IMR-90 (cell line): ENCODE results near the gene SUPT3H. TPM values are rescaled to one million over a fixed set of nuclear protein-coding genes. Genes with fewer than 3 reads are reported as not detected.

Source experiments
- ATAC-seq: fragments of 200-7000 bp; cut with Tn5 transposase; 2 replicates; pipeline ENCODE4 v1.9.1; 2020; ENCODE audit warnings: low read depth, mild to moderate bottlenecking, moderate library complexity
- BruUV-seq: library from RNA; stranded (reverse); fragments of 400-500 nt; replicated peaks from 2 replicates; lab custom pipeline; 2021; lab: Mats Ljungman, UMichigan
- CTCF ChIA-PET: fragments of 300-600 bp; formaldehyde crosslinking; extraction: SDS; loops from one replicate; lab custom pipeline; 2021; ENCODE audit warnings: antibody characterized with exemption; lab: Yijun Ruan, JAX
- POLR2A ChIA-PET: fragments of 300-600 bp; sonication (Branson Sonifier 250); formaldehyde crosslinking; loops from one replicate; lab custom pipeline; 2022; ENCODE audit warnings: antibody characterized with exemption; ENCODE audit not compliant: unreplicated experiment; lab: Charles Lee
- DNase-seq: peaks from one replicate; pipeline ENCODE4 v3.0.0; 2013
- H2AFZ ChIP-seq: replicated peaks from 2 replicates; pipeline ENCODE3; 2013; ENCODE audit warnings: low read length, mild to moderate bottlenecking; ENCODE audit not compliant: poor library complexity
- H2AK5ac ChIP-seq: 2 replicates; pipeline ENCODE4 v1.6.1; 2013; ENCODE audit warnings: low read depth, low read length, inconsistent platforms
- H2AK9ac ChIP-seq: replicated peaks from 2 replicates; pipeline ENCODE3; 2013; ENCODE audit warnings: mild to moderate bottlenecking, low read depth, low read length, moderate library complexity; ENCODE audit not compliant: poor library complexity
- H2BK120ac ChIP-seq: 2 replicates; pipeline ENCODE4 v1.6.1; 2013; ENCODE audit warnings: low read depth, low read length, inconsistent platforms
- H2BK15ac ChIP-seq: 3 replicates; pipeline ENCODE4 v1.6.1; 2013; ENCODE audit warnings: low read depth, low read length, inconsistent platforms
- H2BK20ac ChIP-seq: 2 replicates; pipeline ENCODE4 v1.6.1; 2013; ENCODE audit warnings: low read depth, mild to moderate bottlenecking, inconsistent platforms, low read length, moderate library complexity
- H2BK5ac ChIP-seq: 2 replicates; pipeline ENCODE4 v1.6.1; 2013; ENCODE audit warnings: mild to moderate bottlenecking, low read depth, low read length, inconsistent platforms; ENCODE audit not compliant: poor library complexity, severe bottlenecking
- H3K14ac ChIP-seq: replicated peaks from 2 replicates; pipeline ENCODE4 v1.6.1; 2013; ENCODE audit warnings: low read depth, low read length, inconsistent platforms
- H3K18ac ChIP-seq: 2 replicates; pipeline ENCODE4 v1.6.1; 2013; ENCODE audit warnings: low read depth, low read length, control low read depth
- H3K23ac ChIP-seq: 2 replicates; pipeline ENCODE4 v1.6.1; 2013; ENCODE audit warnings: low read depth, low read length, inconsistent platforms
- H3K27ac ChIP-seq: 2 replicates; pipeline ENCODE4 v1.5.1; 2013; ENCODE audit warnings: mild to moderate bottlenecking, control low read depth, low read length; ENCODE audit not compliant: insufficient read depth
- H3K27me3 ChIP-seq: 2 replicates; pipeline ENCODE4 v1.6.1; 2013; ENCODE audit warnings: low read length; ENCODE audit not compliant: control insufficient read depth, insufficient read depth
- H3K36me3 ChIP-seq: 2 replicates; pipeline ENCODE4 v1.6.1; 2013; ENCODE audit warnings: low read length, mixed read lengths; ENCODE audit not compliant: control insufficient read depth, insufficient read depth
- H3K4ac ChIP-seq: 2 replicates; pipeline ENCODE4 v1.6.1; 2013; ENCODE audit warnings: low read depth, low read length, inconsistent platforms
- H3K4me1 ChIP-seq: 2 replicates; pipeline ENCODE4 v1.6.1; 2013; ENCODE audit warnings: low read length, mixed read lengths; ENCODE audit not compliant: control insufficient read depth, insufficient read depth
- H3K4me2 ChIP-seq: 2 replicates; pipeline ENCODE4 v1.6.1; 2013; ENCODE audit warnings: low read depth, mild to moderate bottlenecking, control low read depth, low read length, moderate library complexity
- H3K4me3 ChIP-seq: 2 replicates; pipeline ENCODE4 v1.5.1; 2013; ENCODE audit warnings: low read depth, mild to moderate bottlenecking, control low read depth, low read length, moderate library complexity; ENCODE audit not compliant: insufficient read depth
- H3K56ac ChIP-seq: 2 replicates; pipeline ENCODE4 v1.6.1; 2013; ENCODE audit warnings: low read length, inconsistent platforms; ENCODE audit not compliant: insufficient read depth; ENCODE audit errors: extremely low read depth
- H3K79me1 ChIP-seq, 2 experiments: 2 replicates each; pipeline ENCODE4 v1.6.1; 2013; ENCODE audit warnings: low read length in 2 of 2, inconsistent platforms in 1 of 2, low read depth in 1 of 2
- H3K9ac ChIP-seq: 2 replicates; pipeline ENCODE4 v1.6.1; 2013; ENCODE audit warnings: low read depth, low read length, control low read depth
- H3K9me1 ChIP-seq: 2 replicates; pipeline ENCODE4 v1.6.1; 2013; ENCODE audit warnings: low read length, inconsistent platforms; ENCODE audit not compliant: insufficient read depth
- H3K9me3 ChIP-seq: 2 replicates; pipeline ENCODE4 v1.6.1; 2013; ENCODE audit warnings: low read length; ENCODE audit not compliant: control insufficient read depth, insufficient read depth
- H4K20me1 ChIP-seq: 2 replicates; pipeline ENCODE4 v1.6.1; 2013; ENCODE audit warnings: low read length, inconsistent platforms; ENCODE audit not compliant: insufficient read depth
- H4K5ac ChIP-seq: 2 replicates; pipeline ENCODE4 v1.6.1; 2013; ENCODE audit warnings: mild to moderate bottlenecking, low read depth, low read length, control low read depth
- H4K8ac ChIP-seq, 2 experiments: 2 replicates each; pipeline ENCODE4 v1.6.1; 2013; ENCODE audit warnings: low read depth in 2 of 2, low read length in 2 of 2, control low read depth in 1 of 2, inconsistent platforms in 1 of 2
- H4K91ac ChIP-seq: 2 replicates; pipeline ENCODE4 v1.6.1; 2013; ENCODE audit warnings: low read depth, low read length, inconsistent platforms; ENCODE audit not compliant: insufficient read depth
- BHLHE40 ChIP-seq: fragments of 150-350 bp; IDR thresholded peaks from 2 replicates; pipeline ENCODE4 v1.6.1; 2016; ENCODE audit warnings: mild to moderate bottlenecking, low read depth, low read length
- CEBPB ChIP-seq: IDR thresholded peaks from 2 replicates; pipeline ENCODE4 v1.6.1; 2012; ENCODE audit warnings: low read depth, low read length, improper control_type of control experiment
- CHD1 ChIP-seq: IDR thresholded peaks from 2 replicates; pipeline ENCODE4 v1.6.1; 2012; ENCODE audit warnings: low read depth, low read length, improper control_type of control experiment
- CTCF ChIP-seq: conservative IDR thresholded peaks from 2 replicates; pipeline ENCODE4 v1.5.1; 2012; ENCODE audit warnings: mild to moderate bottlenecking, low read depth, low read length, improper control_type of control experiment
- ELK1 ChIP-seq: fragments of 150-350 bp; IDR thresholded peaks from 2 replicates; pipeline ENCODE4 v1.6.1; 2016; ENCODE audit warnings: low read depth, mild to moderate bottlenecking, low read length, moderate library complexity, borderline replicate concordance
- FOS ChIP-seq: fragments of 150-350 bp; IDR thresholded peaks from 2 replicates; pipeline ENCODE4 v1.6.1; 2016; ENCODE audit warnings: low read depth, low read length
- MAFK ChIP-seq: IDR thresholded peaks from 2 replicates; pipeline ENCODE4 v1.6.1; 2012; ENCODE audit warnings: low read depth, low read length, improper control_type of control experiment
- MAZ ChIP-seq: IDR thresholded peaks from 2 replicates; pipeline ENCODE4 v1.6.1; 2012; ENCODE audit warnings: low read depth, mild to moderate bottlenecking, low read length, improper control_type of control experiment, moderate library complexity, borderline replicate concordance
- MXI1 ChIP-seq: IDR thresholded peaks from 2 replicates; pipeline ENCODE4 v1.6.1; 2012; ENCODE audit warnings: low read depth, mild to moderate bottlenecking, low read length, moderate library complexity, borderline replicate concordance
- NFE2L2 ChIP-seq: fragments of 150-350 bp; IDR thresholded peaks from 2 replicates; pipeline ENCODE4 v1.6.1; 2016; ENCODE audit warnings: low read depth, mild to moderate bottlenecking, low read length
- POLR2A ChIP-seq: IDR thresholded peaks from 2 replicates; pipeline ENCODE4 v1.6.1; 2012; ENCODE audit warnings: mild to moderate bottlenecking, low read depth, low read length
- RAD21 ChIP-seq: IDR thresholded peaks from 2 replicates; pipeline ENCODE4 v1.6.1; 2012; ENCODE audit warnings: low read length, improper control_type of control experiment
- RCOR1 ChIP-seq: IDR thresholded peaks from 2 replicates; pipeline ENCODE4 v1.6.1; 2012; ENCODE audit warnings: mild to moderate bottlenecking, low read length, improper control_type of control experiment; ENCODE audit not compliant: insufficient replicate concordance
- RFX5 ChIP-seq: IDR thresholded peaks from 2 replicates; pipeline ENCODE4 v1.8.0; 2012; ENCODE audit warnings: low read depth, mild to moderate bottlenecking, low read length, moderate library complexity
- SMC3 ChIP-seq: fragments of 150-350 bp; IDR thresholded peaks from 2 replicates; pipeline ENCODE4 v1.6.1; 2016; ENCODE audit warnings: low read depth, mild to moderate bottlenecking, antibody characterized with exemption, low read length, moderate library complexity
- USF2 ChIP-seq: fragments of 150-350 bp; IDR thresholded peaks from 2 replicates; pipeline ENCODE4 v1.6.1; 2017; ENCODE audit warnings: mild to moderate bottlenecking, antibody characterized with exemption, low read length, low read depth
- WGBS, 2 experiments: methylation state at CpG; one replicate each; pipeline versions ENCODE4 v1.1.5 to v1.1.7; 2013; ENCODE audit warnings: missing lambda C conversion rate in 2 of 2; ENCODE audit not compliant: insufficient read length in 1 of 2; ENCODE audit errors: extremely low coverage in 2 of 2; 5-methylcytosine and 5-hydroxymethylcytosine counted together
- dilution Hi-C: fragments of 300-500 bp; cut with HindIII; formaldehyde crosslinking; loops from one replicate; pipeline ENCODE4 v1.14.3; 2018; ENCODE audit warnings: low sequenced_read_pairs; ENCODE audit not compliant: unreplicated experiment
- in situ Hi-C: fragments of 300-500 bp; cut with MboI; formaldehyde crosslinking; loops from 3 replicates; pipeline ENCODE4 v1.14.3; 2019; ENCODE audit warnings: low sequenced_read_pairs, inconsistent platforms, mixed read lengths
- intact Hi-C: fragments of 100-400 bp; cut with micrococcal nuclease; formaldehyde crosslinking; loops from 2 replicates; pipeline ENCODE4 v1.10.0; 2022
- polyA plus RNA-seq, 3 experiments: library from polyadenylated mRNA; depleted of rRNA; stranded (reverse); fragments of >200 nt; gene quantifications; 2 replicates each; pipeline ENCODE4 v1.2.3, GENCODE V29; 2012; ENCODE audit warnings: low replicate concordance in 1 of 3
- total RNA-seq: library from RNA; depleted of rRNA; stranded (reverse); fragments of >200 nt; gene quantifications from 2 replicates; pipeline ENCODE4 v1.2.3, GENCODE V29; 2012

SUPT3H gene
- total and polyA plus RNA-seq, 2 of the 4 experiments (the other 2 are of a cell fraction), result 4.5 to 5.0 TPM

- Histone ChIP-seq H3K9ac (no peak overlapping the region), H3K27me3 (no peaks in the 10 kb centered on the region), H3K4ac (no peak overlapping the region), H3K14ac (no peak overlapping the region), H2AK9ac (no peak overlapping the region), H2BK5ac (no peak overlapping the region), H3K18ac (no peak overlapping the region), H3K4me2 (no peak overlapping the region), H2AK5ac (no peak overlapping the region), H3K23ac (no peak overlapping the region), H3K4me3 (no peak overlapping the region), H2BK20ac (no peak overlapping the region), H3K9me3 (peaks cover 8% of the 10 kb centered on the region), H3K4me1 (no peaks in the 10 kb centered on the region), H3K27ac (no peak overlapping the region), H3K9me1 (no peaks in the 10 kb centered on the region), H4K91ac (no peak overlapping the region), H3K79me1 (no peaks in the 10 kb centered on the region), H2AFZ (no peak overlapping the region), H4K5ac (no peak overlapping the region), H4K8ac (no peak overlapping the region), H3K56ac (no peak overlapping the region), H2BK15ac (no peak overlapping the region), H2BK120ac (no peak overlapping the region), H3K36me3 (no peaks in the 10 kb centered on the region), H4K20me1 (no peaks in the 10 kb centered on the region)
- no TSS peak for BruUV-seq
- dilution Hi-C loops (no loop called here), in situ Hi-C loops (no loop called here), intact Hi-C loops (no loop called here)
- no peak for DNase-seq
- ChIA-PET POLR2A (no interaction called here), CTCF (no interaction called here)
- no peak for ATAC-seq
- no CpG with 5 or more reads among the region's 2 CpGs for WGBS, 2 experiments
- no peak for TF ChIP-seq USF2
- no peak for TF ChIP-seq NFE2L2
- TF ChIP-seq CHD1, result no peak
- no peak for TF ChIP-seq RAD21
- no peak for TF ChIP-seq MAFK
- no peak for TF ChIP-seq SMC3
- no peak for TF ChIP-seq RFX5
- TF ChIP-seq FOS, result no peak
- TF ChIP-seq MAZ, result no peak
- TF ChIP-seq BHLHE40, result no peak
- no peak for TF ChIP-seq ELK1
- TF ChIP-seq RCOR1, result no peak
- TF ChIP-seq CEBPB, result no peak
- no peak for TF ChIP-seq POLR2A
- no peak for TF ChIP-seq MXI1
- TF ChIP-seq CTCF, result no peak
These were observed 146.1 kb downstream of the SUPT3H start for GRCh38 chr6:45231660-45232059.
